GM23338 (cell line): ENCODE results near the gene FAM162A. TPM values are rescaled to one million over a fixed set of nuclear protein-coding genes. Genes with fewer than 3 reads are reported as not detected.
A peak's percentile ranks its signal among the peaks of the same experiment; 100 is the strongest.

Source experiments
- ATAC-seq: fragments of 200-7000 bp; cut with Tn5 transposase; 3 replicates; pipeline ENCODE4 v1.9.1; 2020
- DNase-seq: peaks from one replicate; pipeline ENCODE4 v3.0.0-alpha.2; 2015; ENCODE audit warnings: low spot score
- H2AFZ ChIP-seq: fragments of 200-600 bp; sonication (generic); 2 replicates; pipeline ENCODE4 v1.8.0; 2016; ENCODE audit warnings: antibody characterized with exemption, mild to moderate bottlenecking, moderate library complexity
- H3F3A ChIP-seq: fragments of 200-600 bp; sonication (generic); replicated peaks from 2 replicates; pipeline ENCODE4 v1.8.0; 2017; ENCODE audit warnings: antibody characterized with exemption, mixed run types, low read depth
- H3K27ac ChIP-seq: fragments of 200-600 bp; sonication (generic); 2 replicates; pipeline ENCODE4 v1.6.1; 2016; ENCODE audit warnings: low read depth
- H3K27me3 ChIP-seq: fragments of 200-600 bp; sonication (generic); 2 replicates; pipeline ENCODE4 v1.8.0; 2016; ENCODE audit warnings: mild to moderate bottlenecking, mixed run types, moderate library complexity; ENCODE audit not compliant: insufficient read depth
- H3K36me3 ChIP-seq: fragments of 200-600 bp; sonication (generic); 2 replicates; pipeline ENCODE4 v1.8.0; 2016; ENCODE audit warnings: mild to moderate bottlenecking; ENCODE audit not compliant: insufficient read depth
- H3K4me1 ChIP-seq: fragments of 200-600 bp; sonication (generic); 2 replicates; pipeline ENCODE4 v1.8.0; 2016; ENCODE audit warnings: mild to moderate bottlenecking, moderate library complexity; ENCODE audit not compliant: insufficient read depth
- H3K4me2 ChIP-seq: fragments of 200-600 bp; sonication (generic); 2 replicates; pipeline ENCODE4 v1.7.1; 2017; ENCODE audit warnings: mixed run types
- H3K4me3 ChIP-seq: fragments of 200-600 bp; sonication (generic); 2 replicates; pipeline ENCODE4 v1.6.1; 2016; ENCODE audit warnings: mixed run types
- H3K79me2 ChIP-seq: fragments of 200-600 bp; sonication (generic); replicated peaks from 2 replicates; pipeline ENCODE4 v1.8.0; 2017; ENCODE audit warnings: mild to moderate bottlenecking; ENCODE audit not compliant: insufficient read depth
- H3K9me2 ChIP-seq: fragments of 200-600 bp; sonication (generic); 2 replicates; pipeline ENCODE4 v1.8.0; 2017; ENCODE audit not compliant: insufficient read depth
- H4K20me1 ChIP-seq: fragments of 200-600 bp; sonication (generic); replicated peaks from 2 replicates; pipeline ENCODE4 v1.8.0; 2017; ENCODE audit warnings: mild to moderate bottlenecking; ENCODE audit not compliant: insufficient read depth
- H3K27ac Mint-ChIP-seq: 2 replicates; pipeline ENCODE4 v1.8.0; 2020; ENCODE audit warnings: inconsistent platforms, mild to moderate bottlenecking, moderate library complexity, mixed read lengths
- H3K27me3 Mint-ChIP-seq: 3 replicates; pipeline ENCODE4 v1.8.0; 2022; ENCODE audit warnings: low read depth, mild to moderate bottlenecking, moderate library complexity, mixed read lengths, inconsistent platforms; ENCODE audit not compliant: insufficient read depth, poor library complexity
- H3K36me3 Mint-ChIP-seq: 3 replicates; pipeline ENCODE4 v1.8.0; 2021; ENCODE audit warnings: low read depth, mild to moderate bottlenecking, inconsistent platforms, moderate library complexity, mixed read lengths
- H3K4me1 Mint-ChIP-seq: 3 replicates; pipeline ENCODE4 v1.8.0; 2020; ENCODE audit warnings: mild to moderate bottlenecking, inconsistent platforms, mixed read lengths
- H3K4me3 Mint-ChIP-seq: 3 replicates; pipeline ENCODE4 v1.8.0; 2021; ENCODE audit warnings: moderate library complexity, mild to moderate bottlenecking, inconsistent platforms, mixed read lengths
- H3K9me3 Mint-ChIP-seq: 3 replicates; pipeline ENCODE4 v1.8.0; 2020; ENCODE audit warnings: moderate library complexity, mild to moderate bottlenecking, inconsistent platforms, mixed read lengths
- CREB1 ChIP-seq: fragments of 250-450 bp; sonication (Bioruptor Pico); IDR thresholded peaks from 2 replicates; pipeline ENCODE4 v1.5.0; 2020; ENCODE audit warnings: low read depth, mild to moderate bottlenecking, moderate library complexity
- CTCF ChIP-seq, 2 experiments: fragments of 200-600 bp in 1 of 2; sonication (generic) in 1 of 2; conservative IDR thresholded peaks; 2 replicates each; pipeline versions ENCODE4 v1.5.1 to v1.6.1; 2016 to 2017; ENCODE audit warnings: antibody characterized with exemption in 2 of 2, low read depth in 2 of 2, mild to moderate bottlenecking in 2 of 2, moderate library complexity in 1 of 2
- EZH2 ChIP-seq: fragments of 200-600 bp; sonication (generic); IDR thresholded peaks from one replicate; pipeline ENCODE4 v1.8.0; 2017; ENCODE audit warnings: antibody characterized with exemption, mild to moderate bottlenecking, low read depth; ENCODE audit not compliant: unreplicated experiment
- EZH2phosphoT487 ChIP-seq: fragments of 200-600 bp; sonication (generic); IDR thresholded peaks from one replicate; pipeline ENCODE4 v1.8.1; 2018; ENCODE audit warnings: antibody characterized with exemption; ENCODE audit not compliant: unreplicated experiment
- JUNB ChIP-seq: IDR thresholded peaks from one replicate; pipeline ENCODE4 v1.6.1; 2016; ENCODE audit warnings: antibody characterized with exemption; ENCODE audit not compliant: unreplicated experiment
- NANOG ChIP-seq: IDR thresholded peaks from 2 replicates; pipeline ENCODE4 v1.6.1; 2016; ENCODE audit warnings: antibody characterized with exemption, borderline replicate concordance
- POLR2AphosphoS5 ChIP-seq: IDR thresholded peaks from 2 replicates; pipeline ENCODE4 v1.6.1; 2016; ENCODE audit warnings: antibody characterized with exemption, low read depth
- REST ChIP-seq: IDR thresholded peaks from one replicate; pipeline ENCODE4 v1.6.1; 2018; ENCODE audit warnings: antibody characterized with exemption; ENCODE audit not compliant: unreplicated experiment
- STAT1 ChIP-seq: IDR thresholded peaks from one replicate; pipeline ENCODE4 v1.6.1; 2016; ENCODE audit warnings: antibody characterized with exemption; ENCODE audit not compliant: unreplicated experiment
- ZNF114 ChIP-seq: fragments of 250-450 bp; sonication (Bioruptor Pico); IDR thresholded peaks from 2 replicates; pipeline ENCODE4 v1.5.0; 2020; ENCODE audit warnings: mild to moderate bottlenecking, moderate library complexity
- ZNF331 ChIP-seq: fragments of 250-450 bp; sonication (Bioruptor Pico); IDR thresholded peaks from 2 replicates; pipeline ENCODE4 v1.5.0; 2020; ENCODE audit warnings: low read depth, mild to moderate bottlenecking, moderate library complexity
- ZNF462 ChIP-seq: fragments of 250-450 bp; sonication (Bioruptor Pico); IDR thresholded peaks from 2 replicates; pipeline ENCODE4 v1.5.0; 2020; ENCODE audit warnings: mild to moderate bottlenecking, moderate library complexity
- polyA plus RNA-seq: library from polyadenylated mRNA; unstranded; fragments of >200 nt; fragmentation: Nextera tagmentation; extraction: Ambion mirVana; gene quantifications from 2 replicates; pipeline ENCODE4 v1.2.1, GENCODE V29; 2016
- total RNA-seq: library from RNA; depleted of rRNA; stranded (reverse); fragments of >200 nt; shearing (Covaris generic); gene quantifications from 2 replicates; pipeline ENCODE4 v1.2.3, GENCODE V29; 2014
- TF ChIP-seq, protein P1 (sequence below): IDR thresholded peaks from 2 replicates; pipeline ENCODE4 v1.6.1; 2016; ENCODE audit warnings: antibody characterized with exemption

The FAM162A gene
- total and polyA plus RNA-seq, 2 experiments from 2014 or later, result 35.9 to 234 TPM

DNA sequence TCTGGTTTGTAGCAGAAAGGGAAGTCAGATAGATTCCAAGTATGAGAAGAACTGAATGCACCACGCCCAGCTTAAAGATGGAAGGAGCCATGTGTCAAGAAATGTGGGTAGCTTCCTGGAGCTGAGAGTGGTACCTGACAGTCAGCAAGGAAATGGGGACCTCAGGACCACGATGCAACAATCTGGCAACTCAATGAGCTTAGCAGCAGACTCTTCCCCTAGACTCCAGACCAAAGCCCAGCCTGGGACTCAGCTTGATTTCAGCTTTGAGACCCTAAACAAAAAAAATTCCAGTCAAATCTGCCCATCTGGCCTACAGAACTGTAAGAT lies 25.3 kb upstream of the FAM162A start:
- ATAC-seq (no peak), DNase-seq (no peak)
- Mint-ChIP-seq H3K27ac (peak overlapping the region; percentile 39; the same call in 1 of the 2 replicates), H3K9me3 (no peaks in the 10 kb centered on the region), H3K4me3 (no peak overlapping the region), H3K36me3 (peaks cover 30% of the 10 kb centered on the region), H3K27me3 (peaks cover 5% of the 10 kb centered on the region), H3K4me1 (peaks cover 4% of the 10 kb centered on the region)
- no peak overlapping the region for H3K27ac ChIP-seq
- H4K20me1 ChIP-seq, result no peaks in the 10 kb centered on the region
- H3K9me2 ChIP-seq, result no peaks in the 10 kb centered on the region
- H3K4me1 ChIP-seq, result peaks cover 3% of the 10 kb centered on the region; the same call in 1 of the 2 replicates
- TF ChIP-seq JUNB (no peak), REST (no peak), STAT1 (no peak), EZH2 (no peak), CREB1 (no peak), POLR2AphosphoS5 (no peak), CTCF (conservative IDR thresholded peaks at IDR 0.05; ENCODE audit: low read depth in 2 of 2) (no peak), ZNF462 (no peak), ZNF114 (CRISPR knock-in tag) (no peak), ZNF331 (CRISPR knock-in tag) (no peak), EZH2phosphoT487 (no peak), NANOG (no peak)
- TF ChIP-seq, protein P1, sequence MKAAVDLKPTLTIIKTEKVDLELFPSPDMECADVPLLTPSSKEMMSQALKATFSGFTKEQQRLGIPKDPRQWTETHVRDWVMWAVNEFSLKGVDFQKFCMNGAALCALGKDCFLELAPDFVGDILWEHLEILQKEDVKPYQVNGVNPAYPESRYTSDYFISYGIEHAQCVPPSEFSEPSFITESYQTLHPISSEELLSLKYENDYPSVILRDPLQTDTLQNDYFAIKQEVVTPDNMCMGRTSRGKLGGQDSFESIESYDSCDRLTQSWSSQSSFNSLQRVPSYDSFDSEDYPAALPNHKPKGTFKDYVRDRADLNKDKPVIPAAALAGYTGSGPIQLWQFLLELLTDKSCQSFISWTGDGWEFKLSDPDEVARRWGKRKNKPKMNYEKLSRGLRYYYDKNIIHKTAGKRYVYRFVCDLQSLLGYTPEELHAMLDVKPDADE, result no peak
- peaks cover 3% of the 10 kb centered on the region; the same call in 1 of the 2 replicates for H3K36me3 ChIP-seq
- no peak overlapping the region for H2AFZ ChIP-seq
- no peaks in the 10 kb centered on the region for H3K79me2 ChIP-seq
- H3K4me3 ChIP-seq, result no peak overlapping the region
- H3F3A ChIP-seq, result no peaks in the 10 kb centered on the region
- H3K4me2 ChIP-seq, result no peak overlapping the region
- H3K27me3 ChIP-seq, result no peaks in the 10 kb centered on the region
